ENCODE measurements around the gene CCDC88C.

CCDC88C gene

DNA sequence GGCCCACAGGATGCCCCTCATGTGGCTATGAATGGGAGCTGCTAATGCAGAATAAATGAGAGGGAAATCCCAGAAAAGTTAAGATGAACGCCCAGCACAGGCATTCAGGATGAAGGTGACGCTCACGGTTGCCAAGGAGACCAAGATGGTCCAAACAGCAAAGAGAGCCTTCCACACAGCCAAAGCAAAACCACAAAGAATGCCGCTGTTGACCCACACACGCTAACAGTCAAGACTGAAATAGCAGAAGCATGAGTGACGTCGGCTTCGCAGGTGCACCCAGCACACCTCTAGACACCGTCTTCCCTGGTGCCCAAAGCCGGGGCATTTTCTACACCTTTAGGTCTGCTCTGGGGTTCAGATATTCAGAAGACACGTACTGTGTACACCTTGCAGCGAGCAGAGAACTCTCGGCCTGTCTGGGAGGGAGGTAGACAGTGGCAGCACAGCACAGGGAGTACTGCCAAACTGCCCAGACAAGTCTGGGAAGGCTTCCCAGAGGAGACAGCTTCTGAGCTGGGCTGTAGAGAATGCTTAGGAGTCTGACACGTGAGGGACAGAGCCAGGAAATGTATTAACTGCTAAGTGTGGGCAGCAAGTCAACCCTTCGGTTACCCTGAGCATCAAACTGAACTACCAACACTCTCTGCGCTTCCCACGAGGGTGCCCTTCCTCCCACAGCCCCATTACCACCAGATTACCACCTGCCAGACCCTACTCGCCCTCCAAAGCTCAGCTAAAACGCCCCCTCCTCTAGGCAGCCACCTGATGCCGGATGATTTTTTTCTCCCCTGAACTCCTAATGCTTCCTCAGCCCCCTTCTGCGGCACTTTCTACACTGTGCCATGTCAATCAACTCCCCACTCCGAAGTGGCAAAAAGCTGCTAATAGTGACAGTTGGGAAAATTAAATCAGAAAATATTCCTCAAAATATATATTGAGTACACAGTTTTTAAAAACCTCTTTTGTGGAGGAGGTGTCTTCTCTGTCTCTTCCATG, 50.1 kb downstream of the CCDC88C start:
- no peak overlapping the region for H3K4me3 ChIP-seq (ENCODE audit: low read length)

DNA sequence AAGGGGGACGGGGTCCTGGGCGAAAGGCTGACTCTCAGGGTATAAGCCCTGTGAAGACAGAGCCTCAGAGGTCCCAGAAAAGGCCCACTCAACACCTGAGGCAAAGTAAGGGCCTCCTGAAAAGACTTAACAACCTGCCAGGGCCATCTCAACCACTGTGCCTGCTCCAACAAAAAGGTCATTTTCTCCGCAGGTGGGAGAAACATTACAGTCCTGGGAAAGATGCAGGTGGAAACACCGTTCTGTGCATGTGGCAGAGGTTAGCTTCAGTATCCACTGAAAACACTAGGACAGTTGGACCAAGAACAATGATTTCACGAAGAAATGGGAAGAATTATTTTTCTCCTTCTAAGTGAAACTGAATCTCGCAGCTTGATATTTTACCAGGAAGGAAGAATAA, 50.9 kb downstream of the CCDC88C start:
- no peak for DNase-seq (ENCODE audit: low read depth)
- TF ChIP-seq, protein P1, sequence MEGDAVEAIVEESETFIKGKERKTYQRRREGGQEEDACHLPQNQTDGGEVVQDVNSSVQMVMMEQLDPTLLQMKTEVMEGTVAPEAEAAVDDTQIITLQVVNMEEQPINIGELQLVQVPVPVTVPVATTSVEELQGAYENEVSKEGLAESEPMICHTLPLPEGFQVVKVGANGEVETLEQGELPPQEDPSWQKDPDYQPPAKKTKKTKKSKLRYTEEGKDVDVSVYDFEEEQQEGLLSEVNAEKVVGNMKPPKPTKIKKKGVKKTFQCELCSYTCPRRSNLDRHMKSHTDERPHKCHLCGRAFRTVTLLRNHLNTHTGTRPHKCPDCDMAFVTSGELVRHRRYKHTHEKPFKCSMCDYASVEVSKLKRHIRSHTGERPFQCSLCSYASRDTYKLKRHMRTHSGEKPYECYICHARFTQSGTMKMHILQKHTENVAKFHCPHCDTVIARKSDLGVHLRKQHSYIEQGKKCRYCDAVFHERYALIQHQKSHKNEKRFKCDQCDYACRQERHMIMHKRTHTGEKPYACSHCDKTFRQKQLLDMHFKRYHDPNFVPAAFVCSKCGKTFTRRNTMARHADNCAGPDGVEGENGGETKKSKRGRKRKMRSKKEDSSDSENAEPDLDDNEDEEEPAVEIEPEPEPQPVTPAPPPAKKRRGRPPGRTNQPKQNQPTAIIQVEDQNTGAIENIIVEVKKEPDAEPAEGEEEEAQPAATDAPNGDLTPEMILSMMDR (conservative IDR thresholded peaks at IDR 0.05; ENCODE audit: low read depth, low read length), result no peak
- H3K4me3 ChIP-seq (ENCODE audit: low read length), result no peak overlapping the region

More for the DNA sequence above, 50.1 kb downstream of the CCDC88C start:
- peak; percentile 79 for DNase-seq (ENCODE audit: low read depth)
- TF ChIP-seq, protein P1 (conservative IDR thresholded peaks at IDR 0.05; ENCODE audit: low read depth, low read length), result no peak

DNA sequence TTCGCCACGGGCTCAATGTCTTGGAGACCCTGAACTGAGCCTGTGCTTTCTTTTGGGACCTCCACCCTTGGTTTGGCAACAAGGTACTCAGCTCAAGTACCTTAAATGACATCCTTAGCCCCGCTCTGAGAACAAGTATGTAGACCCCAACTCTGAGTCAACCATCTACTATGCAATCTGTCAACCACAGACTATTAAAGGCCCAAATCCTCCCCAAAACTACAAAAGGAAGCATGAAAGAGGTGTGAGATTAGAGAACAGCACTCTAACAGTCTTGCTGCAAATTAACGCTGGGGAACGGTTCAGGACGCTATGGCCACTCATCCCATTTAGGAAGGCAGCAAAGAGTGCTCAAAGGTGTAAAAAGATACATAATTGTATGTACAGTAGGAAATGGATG, 52.1 kb downstream of the CCDC88C start:
- TF ChIP-seq, protein P1 (conservative IDR thresholded peaks at IDR 0.05; ENCODE audit: low read depth, low read length), result no peak
- no peak for DNase-seq (ENCODE audit: low read depth)
- no peak overlapping the region for H3K4me3 ChIP-seq (ENCODE audit: low read length)

DNA sequence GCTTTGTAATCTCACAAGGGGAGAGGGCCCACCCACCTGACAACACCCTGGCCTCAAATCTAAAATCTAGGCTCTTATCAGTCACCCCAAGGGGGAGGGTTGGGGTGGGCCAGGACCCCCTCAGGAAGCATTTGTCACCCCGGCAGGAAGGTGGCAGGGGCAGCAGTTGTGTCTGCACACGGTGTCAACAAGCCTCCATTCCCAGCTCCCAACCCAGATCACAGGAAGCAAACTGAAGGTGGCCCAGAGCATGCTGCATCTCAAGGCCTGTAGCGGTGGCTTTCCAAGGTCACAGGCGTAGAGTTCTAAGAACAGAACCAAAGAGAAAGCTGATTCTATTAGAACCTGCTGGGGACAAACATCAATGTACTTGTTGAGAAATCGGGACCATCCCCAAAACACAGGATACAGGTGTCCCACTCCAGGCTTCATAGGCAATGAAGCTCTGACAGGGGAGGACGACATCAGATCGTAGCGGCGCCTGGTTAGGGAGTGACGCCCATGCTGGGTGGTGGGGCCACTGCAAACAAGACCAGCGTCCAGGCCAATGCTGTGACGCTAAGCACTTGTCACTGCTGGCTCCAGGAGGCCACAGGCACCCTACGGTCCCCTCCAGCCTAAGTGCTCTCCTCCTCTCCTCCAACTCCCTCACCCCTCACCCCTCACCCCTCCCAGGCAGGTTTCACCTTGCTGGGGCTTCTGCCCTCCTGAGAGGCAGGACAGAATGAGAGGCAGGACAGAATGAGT, 52.9 kb downstream of the CCDC88C start:
- no peak overlapping the region for H3K4me3 ChIP-seq (ENCODE audit: low read length)
- TF ChIP-seq, protein P1 (conservative IDR thresholded peaks at IDR 0.05; ENCODE audit: low read depth, low read length), result no peak
- no peak for DNase-seq (ENCODE audit: low read depth)

DNA sequence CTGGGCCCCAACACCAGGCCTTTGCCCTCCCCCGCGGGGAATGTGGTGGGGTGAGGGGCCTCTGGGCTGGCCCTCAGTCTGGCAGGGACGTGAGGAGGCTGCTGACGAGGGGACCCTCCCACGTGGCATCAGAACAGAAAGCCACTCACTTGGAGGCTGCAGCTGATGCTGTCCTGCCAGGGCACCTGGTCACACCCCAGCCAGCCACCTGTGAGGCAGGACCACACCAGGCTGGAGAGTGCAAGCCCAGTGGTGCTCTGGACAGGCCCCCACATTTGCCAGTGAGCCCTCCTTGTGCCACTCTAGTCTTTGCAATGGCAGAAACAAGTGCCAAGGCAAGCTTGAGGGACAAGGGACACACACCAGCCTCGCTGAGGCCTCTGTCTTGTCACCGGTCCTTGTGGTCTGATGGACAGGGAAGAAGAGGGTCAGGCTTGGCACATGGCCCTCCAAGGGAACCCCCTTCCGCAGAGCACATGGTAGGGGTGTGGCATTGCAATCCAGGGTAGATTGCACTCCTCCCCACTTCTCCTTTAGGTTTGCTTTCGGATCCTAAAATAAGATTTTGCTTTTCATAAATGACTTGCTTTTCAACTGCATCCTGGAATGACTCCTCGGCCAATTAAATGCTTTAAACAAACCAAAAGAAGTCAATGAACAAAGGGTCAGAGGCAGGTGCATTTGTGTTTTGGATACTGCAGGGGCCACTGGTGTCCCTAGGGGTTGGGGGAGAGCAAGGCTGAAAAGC, 53.7 kb downstream of the CCDC88C start:
- TF ChIP-seq, protein P1 (conservative IDR thresholded peaks at IDR 0.05; ENCODE audit: low read depth, low read length), result no peak
- no peak for DNase-seq (ENCODE audit: low read depth)
- no peak overlapping the region for H3K4me3 ChIP-seq (ENCODE audit: low read length)

DNA sequence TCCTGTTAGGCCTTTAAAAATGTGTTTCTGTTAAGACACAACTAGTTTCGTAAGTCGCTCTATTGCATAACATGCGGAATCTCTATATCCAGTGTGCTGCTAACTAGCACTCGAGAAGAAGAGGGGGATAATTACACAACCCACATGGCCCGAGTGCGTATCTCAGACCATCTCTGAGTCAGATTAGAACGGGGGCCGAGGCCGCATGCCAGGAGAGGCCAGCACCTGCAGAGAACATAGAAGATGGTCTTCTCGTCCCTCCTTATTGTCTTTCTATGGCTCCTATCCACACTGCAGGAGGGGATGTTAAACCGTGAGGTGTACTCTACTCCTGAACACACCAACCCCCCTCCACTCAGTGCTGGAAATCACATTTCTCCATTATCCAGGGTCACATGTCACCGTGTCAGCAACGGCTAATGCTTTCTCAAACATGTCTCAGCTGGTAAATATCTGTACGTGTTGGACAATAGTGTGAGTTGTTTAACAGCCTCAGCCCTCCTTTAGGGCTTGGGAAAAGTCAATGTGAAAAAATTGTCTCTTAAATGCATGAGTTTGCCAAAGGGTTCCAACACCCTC, 56.3 kb downstream of the CCDC88C start:
- peak; percentile 30 for DNase-seq (ENCODE audit: low read depth)
- H3K4me3 ChIP-seq (ENCODE audit: low read length), result no peak overlapping the region
- TF ChIP-seq, protein P1 (conservative IDR thresholded peaks at IDR 0.05; ENCODE audit: low read depth, low read length), result no peak
